ENCODE measurements around the gene FOXO6.
A peak's percentile ranks its signal among the peaks of the same experiment; 100 is the strongest.

The FOXO6 gene

GRCh38 chr1:41412748-41413147 is 51.5 kb downstream of the FOXO6 start:
- POLR2A ChIA-PET, result interaction anchor here (0.6 kb wide), 1 partner anchor 683 kb away, joined by 6 read pairs; no protein-coding TSS in a partner anchor
- DNase-seq (ENCODE audit: extremely low spot score), result no peak
- CTCF ChIA-PET, result interaction anchor here (9.4 kb wide), 1 partner anchor 88 kb away, joined by 144 read pairs; no protein-coding TSS in a partner anchor
- TF ChIP-seq CTCF (IDR thresholded peaks at IDR 0.05; ENCODE audit: control extremely low read depth, extremely low read depth, low read depth, missing control alignments), result no peak

GRCh38 chr1:41413748-41414281 is 52.6 kb downstream of the FOXO6 start:
- CTCF ChIA-PET, result interaction anchor here (2.7 to 9.4 kb wide), 3 partner anchors 89 to 130 kb away, joined by 21 to 144 read pairs (median 24); no protein-coding TSS in a partner anchor
- DNase-seq (ENCODE audit: extremely low spot score), result no peak
- POLR2A ChIA-PET, result no interaction called here
- no peak for TF ChIP-seq CTCF (IDR thresholded peaks at IDR 0.05; ENCODE audit: control extremely low read depth, extremely low read depth, low read depth, missing control alignments)

GRCh38 chr1:41414296-41414695 is 53.1 kb downstream of the FOXO6 start:
- no peak for DNase-seq (ENCODE audit: extremely low spot score)
- no peak for TF ChIP-seq CTCF (IDR thresholded peaks at IDR 0.05; ENCODE audit: control extremely low read depth, extremely low read depth, low read depth, missing control alignments)
- POLR2A ChIA-PET, result no interaction called here
- CTCF ChIA-PET, result interaction anchor here (1.1 to 9.6 kb wide), 6 partner anchors 15 to 133 kb away, joined by 3 to 144 read pairs (median 22); no protein-coding TSS in a partner anchor

- CTCF ChIA-PET, result interaction anchor here (1.1 to 9.6 kb wide), 8 partner anchors 14 to 148 kb away, joined by 3 to 144 read pairs (median 14); no protein-coding TSS in a partner anchor
- TF ChIP-seq CTCF (IDR thresholded peaks at IDR 0.05; ENCODE audit: control extremely low read depth, extremely low read depth, low read depth, missing control alignments), result no peak
- POLR2A ChIA-PET, result no interaction called here
- no peak for DNase-seq (ENCODE audit: extremely low spot score)
These were observed 53.6 kb downstream of the FOXO6 start for GRCh38 chr1:41414716-41415306.

- DNase-seq (ENCODE audit: extremely low spot score), result no peak
- POLR2A ChIA-PET, result no interaction called here
- no peak for TF ChIP-seq CTCF (IDR thresholded peaks at IDR 0.05; ENCODE audit: control extremely low read depth, extremely low read depth, low read depth, missing control alignments)
- CTCF ChIA-PET, result interaction anchor here (0.7 to 9.6 kb wide), 12 partner anchors 10 to 149 kb away, joined by 3 to 144 read pairs (median 4); no protein-coding TSS in a partner anchor
These were observed 54.8 kb downstream of the FOXO6 start for GRCh38 chr1:41416081-41416480.

GRCh38 chr1:41416552-41417334 is 55.5 kb downstream of the FOXO6 start:
- peak; percentile 84 for DNase-seq (ENCODE audit: extremely low spot score)
- TF ChIP-seq CTCF (IDR thresholded peaks at IDR 0.05; ENCODE audit: control extremely low read depth, extremely low read depth, low read depth, missing control alignments), result peak; percentile 98
- POLR2A ChIA-PET, result no interaction called here
- CTCF ChIA-PET, result interaction anchor here (0.8 to 9.6 kb wide), 38 partner anchors 9 to 159 kb away, joined by 3 to 144 read pairs (median 6); partner anchors contain the start of gene FOXO6
